BE2C (cell line): ENCODE data around the gene NR4A1.

Experiments
- DNase-seq: peaks from one replicate; pipeline ENCODE4 v3.0.0-alpha.2; 2020
- H3K27me3 ChIP-seq: fragments of 250-450 bp; sonication (Bioruptor Pico); 2 replicates; pipeline ENCODE4 v1.5.1; 2020; ENCODE audit warnings: mild to moderate bottlenecking
- H3K36me3 ChIP-seq: fragments of 250-450 bp; sonication (Bioruptor Pico); 2 replicates; pipeline ENCODE4 v1.5.1; 2020; ENCODE audit warnings: mild to moderate bottlenecking
- H3K4me1 ChIP-seq: fragments of 250-450 bp; sonication (Bioruptor Pico); 2 replicates; pipeline ENCODE4 v1.5.1; 2020
- H3K4me3 ChIP-seq: 2 replicates; pipeline ENCODE4 v1.5.1; 2011; ENCODE audit warnings: low read depth, low read length
- H3K9me3 ChIP-seq: fragments of 250-450 bp; sonication (Bioruptor Pico); 2 replicates; pipeline ENCODE4 v1.5.1; 2020
- TF ChIP-seq, protein P1 (sequence below): IDR thresholded peaks from 2 replicates; pipeline ENCODE4 v1.5.1; 2012; ENCODE audit warnings: mild to moderate bottlenecking, low read depth, low read length

Gene NR4A1

DNA sequence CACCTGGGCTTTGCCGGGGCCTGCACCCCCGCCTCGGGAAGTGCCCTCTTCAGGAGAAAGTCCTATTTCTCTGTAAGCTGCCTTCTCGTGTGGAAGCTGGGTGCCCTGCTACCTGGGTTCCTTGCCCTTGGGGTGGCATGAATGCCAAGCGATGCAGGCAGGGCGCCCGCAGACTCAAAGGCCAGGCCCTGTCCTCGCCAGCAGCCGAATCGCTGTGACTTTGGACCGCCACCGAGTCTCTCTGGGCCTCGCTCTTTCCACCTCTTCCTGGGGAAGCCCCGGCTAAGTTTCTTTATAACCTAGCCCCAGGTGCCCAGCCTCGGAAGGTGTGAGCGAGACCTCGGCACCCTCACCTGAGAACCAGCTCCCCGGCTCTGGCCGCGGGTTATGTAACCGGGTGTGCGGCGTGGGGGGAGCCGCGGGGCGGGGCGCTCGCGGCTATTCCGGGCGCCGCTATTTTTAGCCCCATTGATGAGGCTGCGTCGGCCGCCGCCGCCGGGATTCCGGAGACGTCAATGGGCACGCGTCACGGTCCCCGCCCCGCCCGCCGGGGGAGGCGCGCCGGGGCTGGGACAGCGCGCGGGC is 14.6 kb upstream of the NR4A1 start:
- Histone ChIP-seq H3K4me3 (peak overlapping the region; percentile 46), H3K4me1 (peaks cover 17% of the 10 kb centered on the region), H3K9me3 (no peaks in the 10 kb centered on the region), H3K27me3 (no peaks in the 10 kb centered on the region), H3K36me3 (no peaks in the 10 kb centered on the region)
- DNase-seq: peak; percentile 84
- TF ChIP-seq, protein P1, sequence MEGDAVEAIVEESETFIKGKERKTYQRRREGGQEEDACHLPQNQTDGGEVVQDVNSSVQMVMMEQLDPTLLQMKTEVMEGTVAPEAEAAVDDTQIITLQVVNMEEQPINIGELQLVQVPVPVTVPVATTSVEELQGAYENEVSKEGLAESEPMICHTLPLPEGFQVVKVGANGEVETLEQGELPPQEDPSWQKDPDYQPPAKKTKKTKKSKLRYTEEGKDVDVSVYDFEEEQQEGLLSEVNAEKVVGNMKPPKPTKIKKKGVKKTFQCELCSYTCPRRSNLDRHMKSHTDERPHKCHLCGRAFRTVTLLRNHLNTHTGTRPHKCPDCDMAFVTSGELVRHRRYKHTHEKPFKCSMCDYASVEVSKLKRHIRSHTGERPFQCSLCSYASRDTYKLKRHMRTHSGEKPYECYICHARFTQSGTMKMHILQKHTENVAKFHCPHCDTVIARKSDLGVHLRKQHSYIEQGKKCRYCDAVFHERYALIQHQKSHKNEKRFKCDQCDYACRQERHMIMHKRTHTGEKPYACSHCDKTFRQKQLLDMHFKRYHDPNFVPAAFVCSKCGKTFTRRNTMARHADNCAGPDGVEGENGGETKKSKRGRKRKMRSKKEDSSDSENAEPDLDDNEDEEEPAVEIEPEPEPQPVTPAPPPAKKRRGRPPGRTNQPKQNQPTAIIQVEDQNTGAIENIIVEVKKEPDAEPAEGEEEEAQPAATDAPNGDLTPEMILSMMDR: no peak

DNA sequence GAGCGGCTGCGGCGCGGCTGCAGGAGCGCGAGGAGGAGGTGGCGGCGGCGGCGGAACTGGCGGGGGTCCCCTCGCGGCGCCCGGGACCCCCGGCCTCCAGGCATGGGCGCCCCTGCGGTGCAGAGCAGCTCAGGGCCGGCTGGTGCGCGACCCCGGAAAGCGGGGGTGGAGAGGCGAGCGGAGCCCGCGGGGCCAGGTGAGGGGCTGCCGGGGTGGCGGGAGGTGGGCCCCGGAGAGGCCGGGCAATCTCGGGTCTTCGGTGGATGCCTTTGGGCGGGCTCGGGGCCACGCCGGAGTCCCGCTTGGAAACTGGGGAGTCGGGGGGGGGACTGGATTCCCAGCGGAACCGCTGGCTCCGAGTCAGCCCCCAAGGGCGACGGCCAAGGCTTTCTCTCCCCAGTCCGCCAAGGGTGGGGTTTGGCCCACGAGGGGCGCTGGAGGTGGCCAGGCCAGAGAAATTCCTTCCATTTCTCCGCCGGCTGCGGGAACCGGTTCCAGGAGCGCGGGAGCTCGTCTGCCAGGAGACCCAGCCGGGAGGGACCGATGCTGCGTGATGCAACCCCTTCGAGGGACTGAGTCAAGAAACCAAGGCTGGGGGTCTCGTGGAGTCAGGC is 13.9 kb upstream of the NR4A1 start:
- Histone ChIP-seq H3K4me1 (peaks cover 15% of the 10 kb centered on the region), H3K4me3 (peak overlapping the region; percentile 86), H3K36me3 (no peaks in the 10 kb centered on the region), H3K27me3 (no peaks in the 10 kb centered on the region), H3K9me3 (no peaks in the 10 kb centered on the region)
- DNase-seq: peak; percentile 54
- TF ChIP-seq, protein P1: peak; percentile 31; the same call in 1 of the 2 replicates

DNA sequence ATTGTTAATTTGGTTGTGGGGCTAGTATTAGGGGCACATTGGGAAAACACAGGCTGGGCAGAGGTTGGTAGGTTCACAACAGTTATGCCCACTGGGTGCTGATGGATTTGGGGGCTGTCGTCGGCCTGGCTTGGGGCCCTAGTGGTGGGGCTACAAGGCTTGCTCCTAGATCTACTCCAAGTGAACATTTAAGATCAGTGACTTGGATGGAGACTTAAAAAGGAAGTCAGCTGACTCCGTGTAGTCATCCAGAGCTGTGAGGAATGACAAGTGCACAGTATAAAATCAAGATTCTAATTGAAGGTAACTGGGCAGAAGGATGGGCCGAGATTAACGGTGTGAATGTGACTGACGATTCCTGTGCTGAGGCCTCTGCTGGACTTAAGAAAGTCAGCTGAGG is 12.8 kb upstream of the NR4A1 start:
- Histone ChIP-seq H3K4me3 (peak overlapping the region; percentile 86), H3K36me3 (peaks cover 3% of the 10 kb centered on the region), H3K9me3 (no peaks in the 10 kb centered on the region), H3K27me3 (no peaks in the 10 kb centered on the region), H3K4me1 (peaks cover 13% of the 10 kb centered on the region)
- DNase-seq: no peak
- TF ChIP-seq, protein P1: no peak

DNA sequence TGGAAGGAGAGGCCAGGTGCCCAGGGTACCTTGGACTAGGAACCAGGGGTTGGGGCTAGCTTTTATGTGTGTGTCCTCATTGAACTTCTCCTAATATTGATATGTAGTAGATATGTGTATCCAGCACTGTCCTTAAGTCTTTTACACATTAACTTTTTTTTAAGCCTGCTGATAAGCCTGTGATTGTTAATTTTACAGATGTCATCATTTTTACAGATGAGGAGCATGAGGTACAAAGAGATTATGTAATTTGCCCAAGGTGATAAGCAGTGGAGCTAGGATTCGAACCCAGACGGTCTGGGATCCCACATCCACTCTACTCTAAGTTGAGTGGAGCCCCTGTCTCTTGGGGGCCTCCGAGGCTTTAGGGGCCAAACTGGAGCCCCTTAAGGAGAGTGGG is 10.2 kb upstream of the NR4A1 start:
- H3K9me3 ChIP-seq: no peaks in the 10 kb centered on the region
- H3K27me3 ChIP-seq: no peaks in the 10 kb centered on the region
- H3K4me3 ChIP-seq: no peak overlapping the region
- peaks cover 9% of the 10 kb centered on the region for H3K36me3 ChIP-seq
- TF ChIP-seq, protein P1: no peak
- peaks cover 11% of the 10 kb centered on the region for H3K4me1 ChIP-seq
- DNase-seq: no peak

DNA sequence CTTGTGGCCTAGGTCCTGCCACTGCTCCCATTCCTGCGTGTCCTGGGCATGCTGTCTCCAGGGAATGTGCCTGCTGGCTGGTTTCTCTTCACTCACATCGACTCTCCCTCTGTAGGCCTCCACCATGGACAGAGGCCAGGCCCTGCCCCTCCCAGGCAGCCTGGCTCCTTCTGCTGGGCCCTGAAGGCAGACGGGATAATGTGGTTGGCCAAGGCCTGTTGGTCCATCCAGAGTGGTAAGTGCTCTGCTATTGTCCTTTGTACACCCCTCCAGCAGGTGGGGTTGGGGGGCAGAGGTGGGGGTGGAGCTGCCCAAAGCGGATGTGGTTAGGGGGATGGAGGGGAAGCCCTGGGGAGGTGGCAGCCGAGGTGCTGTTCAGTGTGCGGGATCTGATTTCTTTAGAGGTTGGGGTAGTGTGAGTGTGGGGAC is 9.5 kb upstream of the NR4A1 start:
- Histone ChIP-seq H3K4me3 (no peak overlapping the region), H3K36me3 (peaks cover 9% of the 10 kb centered on the region), H3K27me3 (no peaks in the 10 kb centered on the region), H3K4me1 (peaks cover 8% of the 10 kb centered on the region), H3K9me3 (no peaks in the 10 kb centered on the region)
- TF ChIP-seq, protein P1: no peak
- peak; percentile 66 for DNase-seq

DNA sequence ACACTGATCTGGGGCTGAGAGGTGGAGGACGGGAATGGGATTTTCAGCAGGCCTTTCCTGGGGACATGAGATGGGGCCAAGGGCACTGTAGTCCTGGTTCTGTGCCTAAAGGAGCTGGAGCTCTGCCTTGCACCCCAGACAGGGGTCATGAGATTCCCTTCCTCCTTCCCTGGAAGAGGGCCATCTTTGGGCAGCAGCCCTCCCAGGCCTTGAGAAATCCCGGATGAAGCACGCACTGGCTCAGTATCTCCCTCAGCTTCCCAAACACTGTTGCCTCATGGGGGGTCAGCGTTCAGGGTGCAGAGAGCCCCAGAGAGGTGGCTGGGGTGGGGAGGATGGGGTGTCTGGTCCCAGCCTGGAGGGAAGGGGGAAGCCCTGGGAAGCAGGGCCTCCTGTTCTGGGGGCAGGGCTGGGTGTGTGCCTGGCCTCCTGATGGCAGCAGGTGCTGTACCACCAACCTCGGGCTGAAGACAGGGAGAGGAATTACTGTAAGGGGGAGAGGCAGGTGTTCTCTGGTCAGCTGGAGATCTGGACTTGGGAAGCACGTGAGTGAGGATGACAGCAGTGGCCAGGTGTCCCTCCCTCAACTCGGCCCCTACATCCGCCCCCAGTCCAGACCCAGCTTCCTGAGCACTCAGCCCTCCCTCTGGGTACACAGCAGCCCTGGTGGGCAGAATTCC is 8.4 kb upstream of the NR4A1 start:
- Histone ChIP-seq H3K27me3 (no peaks in the 10 kb centered on the region), H3K36me3 (peaks cover 9% of the 10 kb centered on the region), H3K4me1 (peaks cover 7% of the 10 kb centered on the region; the same call in 1 of the 2 replicates), H3K4me3 (no peak overlapping the region), H3K9me3 (no peaks in the 10 kb centered on the region)
- no peak for DNase-seq
- TF ChIP-seq, protein P1: no peak
